Fibroblast of skin of right quadriceps (primary cell): Measurements from ENCODE around the gene SF3B4.
"Not testable (repeated sequence)": the region's sequence is repeated elsewhere in the genome, so short reads cannot be mapped to it uniquely, and the experiment has no call there.

Experiments
- DNase-seq: peaks from one replicate; pipeline ENCODE4 v3.0.0-alpha.2; 2013

The SF3B4 gene

DNA sequence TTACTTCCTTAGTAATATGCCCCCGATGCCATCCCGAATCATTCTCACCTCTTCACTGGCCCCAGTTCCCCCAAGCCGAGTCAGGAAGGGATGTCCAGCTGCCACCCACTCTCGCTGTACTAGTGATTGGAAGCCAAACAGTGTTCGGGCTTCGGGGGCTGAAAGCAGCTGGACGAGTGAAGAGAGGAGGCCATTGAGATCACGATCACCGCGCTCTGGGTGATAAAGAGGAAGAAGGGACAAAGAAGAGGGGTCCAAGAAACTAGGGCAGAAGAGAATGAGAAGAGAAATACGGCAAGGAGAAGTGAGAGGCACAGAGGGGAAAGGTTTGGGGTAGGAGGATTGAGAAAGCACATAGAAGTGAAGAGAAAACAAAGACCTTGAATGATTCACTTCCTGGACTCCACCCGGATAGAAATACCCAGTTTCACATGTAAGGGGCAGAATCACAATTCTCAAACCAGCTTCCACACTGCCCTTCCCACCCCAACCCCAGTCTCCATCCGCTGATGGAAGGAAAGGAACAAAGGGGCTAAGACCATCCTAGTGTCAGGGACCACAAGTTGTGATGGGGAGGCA is 3.7 kb upstream of the SF3B4 start:
- DNase-seq, result no peak

DNA sequence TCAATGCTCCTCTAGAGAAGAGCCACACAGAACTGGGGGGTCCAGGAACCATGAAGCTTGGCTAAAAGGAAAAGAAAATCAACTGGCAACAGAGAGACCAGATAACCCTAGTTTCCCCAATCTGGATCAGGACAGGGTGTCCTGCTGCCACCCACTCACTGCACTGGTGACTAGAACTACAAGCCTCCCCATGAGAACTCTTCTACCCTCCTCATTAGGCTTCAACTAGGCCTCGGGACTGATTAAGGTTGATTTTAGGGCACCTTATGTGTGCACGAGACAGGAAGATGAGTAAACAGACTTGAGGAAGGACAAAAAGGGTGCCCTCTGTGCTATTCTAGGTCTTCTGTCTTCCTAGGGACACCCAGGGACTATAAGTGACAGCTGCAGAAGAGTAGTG is 2.3 kb upstream of the SF3B4 start:
- DNase-seq, result no peak

GRCh38 chr1:149928401-149928724 is 760 bp upstream of the SF3B4 start:
- no peak for DNase-seq

- no peak for DNase-seq
Measured at GRCh38 chr1:149927056-149927562, 494 bp downstream of the SF3B4 start.

GRCh38 chr1:149926296-149926695 is 1.3 kb downstream of the SF3B4 start:
- no peak for DNase-seq

GRCh38 chr1:149925751-149926150 is 1.9 kb downstream of the SF3B4 start:
- DNase-seq, result no peak

DNA sequence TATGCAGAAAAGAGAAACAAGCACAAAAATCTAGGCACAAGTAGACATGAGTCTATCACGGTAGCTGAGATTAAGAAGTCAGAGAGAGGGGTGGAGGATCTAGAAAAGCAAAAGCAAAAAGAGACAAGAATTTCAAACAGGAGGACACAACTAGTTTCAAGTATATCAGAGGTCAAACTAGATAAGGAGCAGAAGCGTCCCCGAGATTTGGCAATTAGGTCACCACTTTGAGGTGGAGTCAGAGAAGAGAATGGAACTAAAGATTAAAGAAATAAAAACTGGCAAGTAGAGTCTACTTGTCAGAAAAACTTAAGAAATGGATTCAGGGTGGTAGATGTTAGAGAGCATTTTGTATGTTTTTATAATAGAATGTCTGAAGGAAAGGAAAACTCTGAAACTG is 2.3 kb downstream of the SF3B4 start:
- DNase-seq, result no peak

GRCh38 chr1:149923626-149924025 is 4.0 kb downstream of the SF3B4 start:
- no peak for DNase-seq

DNA sequence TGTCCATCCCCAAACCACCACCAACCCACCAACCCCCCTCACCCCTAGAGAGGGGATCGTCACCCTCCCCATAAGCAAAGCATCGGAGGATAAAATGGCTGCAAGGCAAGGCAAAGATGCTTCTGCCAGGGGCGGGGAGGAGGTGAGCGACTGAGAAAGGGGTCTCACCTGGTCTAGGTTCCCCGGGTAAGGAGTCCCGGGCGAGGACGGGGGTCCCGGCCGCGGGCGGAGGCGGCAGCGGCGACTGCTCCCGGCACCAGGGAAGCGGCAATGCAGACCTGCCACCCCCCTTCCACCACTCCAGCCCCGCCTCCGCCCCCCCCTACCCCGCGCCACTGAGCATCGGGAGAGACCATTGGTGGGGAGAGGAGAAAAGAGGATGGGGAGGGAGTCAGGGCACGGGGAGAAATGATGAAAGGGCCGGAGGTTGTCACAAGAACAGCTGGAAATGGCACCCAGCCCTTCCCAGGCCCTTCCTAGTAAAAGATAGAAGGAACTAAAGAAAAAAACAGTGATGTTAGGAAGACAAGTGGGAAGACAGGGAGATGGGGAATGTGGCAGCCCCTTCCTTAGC is 9.9 kb downstream of the SF3B4 start, which contains the start of gene SV2A:
Gene SV2A (minus strand): TSS at position 274 of the 574 bp plus-strand sequence. CDS start 4,004 bp downstream, outside the sequence.
- peak; percentile 67 for DNase-seq

DNA sequence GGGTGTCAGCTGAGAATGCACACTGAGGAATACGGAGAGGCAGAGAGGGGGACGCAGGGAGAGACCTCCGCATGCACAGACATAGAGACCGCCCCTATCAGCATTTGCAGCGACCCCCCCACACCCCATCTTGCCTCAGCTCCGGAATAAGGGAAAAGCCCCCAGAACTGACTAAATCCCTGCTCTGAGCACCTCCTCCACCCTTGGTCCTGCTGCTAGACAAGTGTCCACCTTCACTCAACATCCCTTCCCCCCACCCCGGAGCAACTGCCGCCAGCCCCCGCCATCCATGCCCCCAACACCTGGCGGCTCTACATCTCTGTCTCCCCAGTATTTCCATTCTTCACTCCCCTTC is 10.7 kb downstream of the SF3B4 start:
- no peak for DNase-seq

GRCh38 chr1:149916193-149916897 is 11.3 kb downstream of the SF3B4 start:
- no peak for DNase-seq

DNA sequence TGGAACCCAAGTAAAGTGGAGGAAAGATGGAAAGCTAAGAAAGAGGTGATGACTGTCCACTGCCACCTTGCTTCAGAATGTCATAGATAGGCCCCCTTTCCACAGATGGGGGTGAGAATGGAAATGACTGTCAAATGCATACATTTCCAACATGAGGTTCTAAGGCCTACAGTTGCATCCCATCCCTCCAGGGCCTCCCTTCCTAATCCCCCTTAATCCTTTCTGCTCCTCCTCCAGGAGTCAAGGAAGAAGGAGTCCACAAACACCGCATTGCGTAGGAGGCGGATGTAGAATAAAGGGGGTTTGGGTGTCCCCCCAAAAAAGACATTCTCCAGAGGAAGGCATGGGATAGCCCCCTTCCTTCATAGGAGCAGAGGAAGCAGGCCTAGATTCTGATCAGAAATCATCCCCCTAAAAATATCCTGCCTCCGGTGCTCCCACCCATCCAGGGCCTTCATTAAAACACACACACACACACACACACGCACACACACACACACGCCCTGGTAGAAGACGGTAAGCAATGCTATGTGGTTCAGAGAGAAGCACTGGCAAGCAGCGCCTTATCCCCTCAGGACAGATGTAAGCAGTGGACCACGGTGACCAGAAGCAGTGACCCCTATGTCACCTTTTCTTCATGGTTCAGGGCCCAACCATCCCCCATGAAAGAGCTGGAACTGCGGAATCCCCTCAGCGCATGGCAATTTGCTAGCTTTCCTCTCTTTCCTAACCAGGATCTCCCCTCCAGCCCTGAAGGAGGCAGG is 12.0 kb downstream of the SF3B4 start:
- no peak for DNase-seq

DNA sequence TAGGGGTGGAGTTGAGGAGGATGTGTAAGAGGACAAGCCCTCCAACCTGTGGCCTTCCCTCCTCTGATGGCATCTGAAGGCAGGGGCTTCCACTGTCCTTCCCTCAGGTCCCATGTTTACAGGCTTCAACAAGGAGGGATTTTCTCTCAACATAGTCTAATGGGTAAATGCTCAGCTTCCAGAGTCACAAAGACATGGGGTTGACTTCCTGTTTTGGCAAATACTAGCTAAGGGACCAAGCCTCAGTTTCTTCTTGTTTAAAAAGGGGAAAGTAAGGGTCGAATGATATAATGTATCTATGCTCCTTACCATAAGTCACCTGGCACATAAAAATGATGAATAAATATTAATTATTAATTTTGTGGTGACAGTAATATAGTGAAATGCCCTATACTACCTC is 13.1 kb downstream of the SF3B4 start:
- no peak for DNase-seq

DNA sequence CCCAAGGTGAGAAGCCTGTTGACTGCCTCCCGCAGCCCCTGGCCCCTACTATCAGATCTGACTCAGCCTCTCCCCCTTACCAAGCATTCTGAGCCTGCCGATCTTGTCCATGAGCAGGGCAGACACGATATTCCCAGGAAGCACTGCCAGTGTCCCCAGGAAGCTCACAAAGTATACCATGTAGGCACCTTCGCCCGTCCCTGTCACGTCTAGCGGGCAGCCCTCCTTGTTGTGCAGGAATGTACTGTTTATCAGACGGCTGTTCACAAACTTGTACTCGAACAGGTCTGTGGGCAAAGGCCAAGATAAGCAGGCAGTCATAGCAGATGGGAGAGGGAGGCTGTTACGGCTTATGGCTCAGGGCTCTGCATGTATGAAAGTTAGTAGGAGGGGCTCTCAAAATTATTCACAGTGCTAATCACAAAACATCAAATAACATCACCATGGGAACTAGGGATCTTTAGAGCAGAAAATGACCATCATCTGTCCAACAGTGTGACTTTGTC is 21.0 kb downstream of the SF3B4 start:
- DNase-seq, result no peak

DNA sequence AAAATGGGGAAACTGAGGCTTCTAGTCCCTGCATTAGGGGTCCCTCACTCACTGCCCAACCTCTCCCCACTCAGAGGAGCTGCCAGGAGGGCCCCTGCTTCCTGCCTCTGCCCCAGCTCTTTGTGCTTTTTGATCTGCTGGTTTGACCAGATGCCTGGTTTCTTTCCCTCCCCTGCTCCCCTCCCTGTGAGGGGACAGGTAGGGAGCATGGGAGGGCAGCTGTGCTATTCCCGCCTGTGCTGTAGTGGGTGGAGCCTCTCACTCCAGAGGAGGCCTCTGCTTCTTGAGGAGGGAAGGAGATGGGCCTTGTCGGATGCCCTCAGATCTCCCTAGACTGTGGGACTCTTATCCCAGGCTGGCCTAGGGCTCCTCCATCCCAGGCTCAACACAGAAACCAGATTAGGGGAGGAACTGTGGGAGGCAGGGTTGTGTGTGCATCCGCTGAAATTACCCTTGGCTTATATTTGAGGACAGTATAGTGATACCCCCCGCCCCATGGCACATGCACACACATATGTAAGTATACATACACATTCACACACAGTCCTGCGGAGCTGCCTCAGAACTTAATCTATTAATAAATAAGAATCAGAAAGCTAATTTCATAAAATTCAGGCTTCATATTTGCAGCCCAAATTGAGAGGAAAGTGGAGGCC is 23.6 kb downstream of the SF3B4 start:
- no peak for DNase-seq

DNA sequence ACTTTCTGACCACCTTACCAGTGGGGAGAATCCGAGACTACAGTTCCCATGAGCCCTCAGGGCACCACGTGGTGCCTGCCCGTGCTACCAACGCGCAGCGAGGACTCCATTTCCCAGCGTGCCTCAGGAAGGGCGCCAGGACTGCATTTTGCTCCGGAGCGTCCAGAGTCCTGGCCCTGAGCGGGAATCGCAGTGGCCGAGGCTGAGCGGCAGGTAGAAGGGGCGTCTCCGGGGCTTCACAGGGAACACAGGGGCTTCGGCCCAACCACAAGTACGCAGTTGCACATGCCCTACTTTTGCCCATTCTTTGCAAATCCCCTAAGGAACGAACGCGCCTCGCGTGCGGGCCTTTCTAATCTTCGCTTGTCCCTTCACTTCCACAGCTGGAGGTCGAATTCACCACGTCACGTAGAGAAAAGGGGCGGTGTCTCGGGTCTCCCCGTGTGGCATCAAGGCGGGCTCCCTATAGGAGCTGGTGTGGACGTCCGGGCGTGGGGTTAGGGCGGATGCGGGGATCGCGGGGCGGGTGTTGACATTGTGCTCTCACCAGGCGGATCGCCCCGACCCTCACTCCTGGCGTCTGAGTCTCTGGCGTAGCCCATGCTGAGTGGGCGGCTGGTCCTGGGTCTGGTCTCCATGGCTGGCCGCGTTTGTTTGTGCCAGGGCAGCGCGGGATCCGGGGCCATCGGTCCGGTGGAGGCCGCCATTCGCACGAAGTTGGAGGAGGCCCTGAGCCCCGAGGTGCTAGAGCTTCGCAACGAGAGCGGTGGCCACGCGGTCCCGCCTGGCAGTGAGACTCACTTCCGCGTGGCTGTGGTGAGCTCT is 27.9 kb downstream of the SF3B4 start, which contains the start of gene BOLA1:
Gene BOLA1 (plus strand): TSS at position 109 of the 825 bp plus-strand sequence. CDS start 492 bp downstream, at position 601.
- peak; percentile 89 for DNase-seq

DNA sequence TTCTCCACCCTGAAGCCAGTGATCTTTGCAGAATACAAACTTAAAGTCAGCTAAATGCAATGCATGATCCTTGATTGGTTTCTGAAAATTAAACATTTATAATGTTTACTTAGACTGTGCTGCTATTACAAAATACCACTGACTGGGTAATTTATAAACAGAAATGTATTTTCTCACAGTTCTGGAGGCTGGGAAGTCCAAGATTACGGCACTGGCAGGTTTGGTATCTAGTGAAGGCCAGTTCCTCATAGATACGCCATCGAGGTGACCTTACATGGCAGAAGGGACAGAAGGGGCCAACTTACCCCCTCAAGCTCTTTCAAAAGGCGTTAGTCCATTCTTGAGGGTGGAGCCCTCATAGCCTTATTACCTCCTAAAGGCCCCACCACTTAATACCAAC is 31.0 kb downstream of the SF3B4 start:
- no peak for DNase-seq

GRCh38 chr1:149888999-149889289 is 38.7 kb downstream of the SF3B4 start:
- peak; percentile 52 for DNase-seq

DNA sequence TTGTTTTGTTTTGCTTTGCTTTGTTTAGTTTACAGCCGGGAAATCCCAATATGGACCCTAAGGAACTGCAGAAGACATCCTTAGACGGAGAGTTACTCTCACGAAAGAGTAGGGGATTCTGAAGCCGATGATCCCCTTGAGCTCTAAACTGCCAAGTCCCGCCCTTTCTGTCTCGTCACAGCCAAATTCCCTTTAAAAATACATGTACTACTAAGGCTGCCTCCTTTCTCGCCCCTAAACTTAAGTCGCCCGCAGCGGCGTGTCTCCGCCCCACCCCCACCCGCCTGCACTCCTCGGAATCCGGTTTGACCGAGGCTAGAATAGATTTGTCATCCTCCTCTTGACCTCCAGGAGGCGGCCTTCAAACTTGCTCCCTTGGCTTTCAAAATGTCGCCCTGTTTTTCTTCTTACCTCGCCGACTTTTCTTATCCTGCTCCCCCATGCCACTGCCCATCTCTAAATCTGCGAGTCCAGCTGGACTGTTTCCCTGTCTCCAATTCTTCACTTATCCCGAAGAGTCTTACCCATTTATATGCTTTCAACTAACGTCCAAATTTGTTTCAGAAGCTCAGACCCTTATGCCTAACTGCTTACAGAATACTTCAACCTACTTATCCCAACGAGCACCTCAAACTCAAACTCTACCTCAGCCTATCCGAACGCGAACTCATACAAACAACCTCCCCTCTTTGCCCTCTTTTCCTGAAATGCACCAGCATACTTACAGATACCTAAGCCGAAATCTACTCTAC is 39.2 kb downstream of the SF3B4 start:
- DNase-seq, result peak; percentile 94

- peak; percentile 99 for DNase-seq
Measured at GRCh38 chr1:149887456-149888246, 40.0 kb downstream of the SF3B4 start.

DNA sequence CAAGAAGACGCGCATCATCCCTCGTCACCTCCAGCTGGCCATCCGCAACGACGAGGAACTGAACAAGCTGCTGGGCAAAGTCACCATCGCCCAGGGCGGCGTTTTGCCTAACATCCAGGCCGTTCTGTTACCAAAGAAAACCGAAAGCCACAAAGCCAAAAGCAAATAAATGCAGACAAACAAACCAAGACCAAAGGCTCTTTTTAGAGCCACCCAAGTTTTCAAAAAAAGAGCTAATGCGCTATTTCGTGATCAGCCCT is 40.5 kb downstream of the SF3B4 start:
- not testable (repeated sequence) for DNase-seq
